Measurements from ENCODE around the gene MAN2B1.
"Not testable (repeated sequence)": the region's sequence is repeated elsewhere in the genome, so short reads cannot be mapped to it uniquely, and the experiment has no call there.

MAN2B1 gene

GRCh38 chr19:12656899-12657571 is 9.5 kb downstream of the MAN2B1 start:
- no peak for DNase-seq

- DNase-seq, result no peak
Measured at GRCh38 chr19:12655546-12655945, 11.0 kb downstream of the MAN2B1 start.

- DNase-seq, result no peak
Measured at GRCh38 chr19:12652219-12652618, 14.3 kb downstream of the MAN2B1 start.

GRCh38 chr19:12649941-12650340 is 16.6 kb downstream of the MAN2B1 start:
- DNase-seq, result no peak

- no peak for DNase-seq
Measured at GRCh38 chr19:12648088-12648487, 18.5 kb downstream of the MAN2B1 start.

GRCh38 chr19:12647490-12648071 is 19.0 kb downstream of the MAN2B1 start:
- peak; percentile 26 for DNase-seq

GRCh38 chr19:12647047-12647446 is 19.5 kb downstream of the MAN2B1 start:
- DNase-seq, result no peak

GRCh38 chr19:12646551-12646950 is 20.0 kb downstream of the MAN2B1 start:
- no peak for DNase-seq

- DNase-seq, result not testable (repeated sequence)
Measured at GRCh38 chr19:12643716-12644115, 22.8 kb downstream of the MAN2B1 start.

- DNase-seq, result no peak
Measured at GRCh38 chr19:12642506-12642905, 24.0 kb downstream of the MAN2B1 start.

- no peak for DNase-seq
Measured at GRCh38 chr19:12641456-12641855, 25.1 kb downstream of the MAN2B1 start.

- peak; percentile 86 for DNase-seq
Measured at GRCh38 chr19:12639901-12640613, 26.5 kb downstream of the MAN2B1 start.

- no peak for DNase-seq
Measured at GRCh38 chr19:12638611-12639182, 27.8 kb downstream of the MAN2B1 start.

GRCh38 chr19:12636631-12637030 is 29.9 kb downstream of the MAN2B1 start:
- DNase-seq, result no peak

- DNase-seq, result no peak
Measured at GRCh38 chr19:12629215-12629614, 37.3 kb downstream of the MAN2B1 start.

GRCh38 chr19:12628040-12629022 is 38.2 kb downstream of the MAN2B1 start:
- DNase-seq, result no peak

GRCh38 chr19:12626958-12627357 is 39.6 kb downstream of the MAN2B1 start:
- no peak for DNase-seq

- DNase-seq, result no peak
Measured at GRCh38 chr19:12623361-12624031, 43.0 kb downstream of the MAN2B1 start.

GRCh38 chr19:12621253-12622024 is 45.1 kb downstream of the MAN2B1 start:
- not testable (repeated sequence) for DNase-seq

- no peak for DNase-seq
Measured at GRCh38 chr19:12617646-12618045, 48.9 kb downstream of the MAN2B1 start.

GRCh38 chr19:12611361-12611699 is 55.2 kb downstream of the MAN2B1 start:
- DNase-seq, result no peak

Measured in stimulated activated CD4-positive, alpha-beta T cell treated with anti-CD3 and anti-CD28 coated beads, Interleukin-12 subunit alpha, Interleukin-12 subunit beta, amount 100 ng/mL, for 4 hours (primary cell).